KMS-11 (cell line): Measurements from ENCODE around the gene FAS.

ENCODE experiments used
- H2AFZ ChIP-seq: fragments of 200-600 bp; sonication (generic); 2 replicates; pipeline ENCODE4 v1.6.1; 2016; ENCODE audit warnings: antibody characterized with exemption, mixed run types, low read depth
- H3K27ac ChIP-seq: fragments of 200-600 bp; sonication (generic); 2 replicates; pipeline ENCODE4 v1.6.1; 2016; ENCODE audit warnings: mild to moderate bottlenecking, mixed run types
- H3K27me3 ChIP-seq: fragments of 200-600 bp; sonication (generic); 2 replicates; pipeline ENCODE4 v1.6.1; 2017; ENCODE audit warnings: mild to moderate bottlenecking, low read depth, mixed run types, moderate library complexity; ENCODE audit not compliant: insufficient read depth
- H3K36me3 ChIP-seq: fragments of 200-600 bp; sonication (generic); 2 replicates; pipeline ENCODE4 v1.6.1; 2017; ENCODE audit warnings: mild to moderate bottlenecking, mixed run types; ENCODE audit not compliant: insufficient read depth
- H3K4me1 ChIP-seq: fragments of 200-600 bp; sonication (generic); 2 replicates; pipeline ENCODE4 v1.6.1; 2016; ENCODE audit warnings: mild to moderate bottlenecking, low read depth, mixed run types; ENCODE audit not compliant: poor library complexity, severe bottlenecking
- H3K4me2 ChIP-seq: fragments of 200-600 bp; sonication (generic); 2 replicates; pipeline ENCODE4 v1.7.0; 2016; ENCODE audit warnings: mild to moderate bottlenecking, mixed run types
- H3K4me3 ChIP-seq: fragments of 200-600 bp; sonication (generic); IDR thresholded peaks from 2 replicates; pipeline ENCODE4 v1.6.1; 2017; ENCODE audit warnings: low read depth, low read length, mixed read lengths; ENCODE audit not compliant: insufficient read depth
- H3K79me2 ChIP-seq: fragments of 200-600 bp; sonication (generic); 2 replicates; pipeline ENCODE4 v1.6.1; 2016; ENCODE audit warnings: low read depth, mixed run types; ENCODE audit not compliant: insufficient read depth
- H3K9ac ChIP-seq: fragments of 200-600 bp; sonication (generic); 2 replicates; pipeline ENCODE4 v1.6.1; 2016; ENCODE audit warnings: mild to moderate bottlenecking, mixed run types
- H4K20me1 ChIP-seq: fragments of 200-600 bp; sonication (generic); 2 replicates; pipeline ENCODE4 v1.6.1; 2016; ENCODE audit warnings: mild to moderate bottlenecking, mixed run types; ENCODE audit not compliant: insufficient read depth
- TF ChIP-seq, protein P1 (sequence below): fragments of 200-600 bp; sonication (generic); conservative IDR thresholded peaks from 2 replicates; pipeline ENCODE4 v1.6.1; 2017; ENCODE audit warnings: low read depth, mild to moderate bottlenecking, antibody characterized with exemption, low read length, moderate library complexity, mixed read lengths

The FAS gene

DNA sequence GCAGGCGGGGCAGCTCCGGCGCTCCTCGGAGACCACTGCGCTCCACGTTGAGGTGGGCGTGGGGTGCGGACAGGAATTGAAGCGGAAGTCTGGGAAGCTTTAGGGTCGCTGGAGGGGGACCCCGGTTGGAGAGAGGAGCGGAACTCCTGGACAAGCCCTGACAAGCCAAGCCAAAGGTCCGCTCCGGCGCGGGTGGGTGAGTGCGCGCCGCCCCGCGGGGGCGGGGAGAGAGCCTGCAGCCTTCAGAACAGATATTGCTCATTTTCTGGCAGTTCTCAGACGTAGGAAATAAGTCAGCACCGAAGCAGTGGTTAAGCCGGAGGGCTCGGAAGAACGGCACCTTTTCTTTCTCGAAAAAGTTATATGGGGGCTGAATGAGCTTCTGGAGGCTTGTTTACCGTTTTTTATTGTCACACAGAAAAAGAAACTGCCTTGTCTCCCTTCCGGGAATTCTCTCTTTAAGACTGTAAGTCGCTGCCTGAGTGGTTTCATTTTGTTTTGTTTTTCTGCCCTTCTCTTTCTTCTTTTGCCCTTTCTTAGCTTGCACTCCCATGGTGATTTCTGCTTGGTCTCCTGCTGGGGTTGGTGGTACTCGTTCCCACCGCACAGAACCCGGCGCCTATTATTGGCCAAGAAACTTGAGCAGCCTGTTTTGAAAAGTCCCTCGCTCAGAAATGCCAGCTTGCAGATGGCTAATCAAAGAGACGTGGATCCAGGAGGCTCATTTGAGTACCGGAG, 732 bp downstream of the FAS start:
- Histone ChIP-seq H3K4me2 (peak overlapping the region; percentile 89), H3K27ac (peak overlapping the region; percentile 94), H3K4me1 (peaks cover 67% of the 10 kb centered on the region), H3K79me2 (peaks cover 60% of the 10 kb centered on the region), H3K27me3 (no peaks in the 10 kb centered on the region), H2AFZ (peak overlapping the region; percentile 68), H3K9ac (peak overlapping the region; percentile 98), H3K36me3 (no peaks in the 10 kb centered on the region), H3K4me3 (no peak overlapping the region), H4K20me1 (no peaks in the 10 kb centered on the region)
- TF ChIP-seq, protein P1, sequence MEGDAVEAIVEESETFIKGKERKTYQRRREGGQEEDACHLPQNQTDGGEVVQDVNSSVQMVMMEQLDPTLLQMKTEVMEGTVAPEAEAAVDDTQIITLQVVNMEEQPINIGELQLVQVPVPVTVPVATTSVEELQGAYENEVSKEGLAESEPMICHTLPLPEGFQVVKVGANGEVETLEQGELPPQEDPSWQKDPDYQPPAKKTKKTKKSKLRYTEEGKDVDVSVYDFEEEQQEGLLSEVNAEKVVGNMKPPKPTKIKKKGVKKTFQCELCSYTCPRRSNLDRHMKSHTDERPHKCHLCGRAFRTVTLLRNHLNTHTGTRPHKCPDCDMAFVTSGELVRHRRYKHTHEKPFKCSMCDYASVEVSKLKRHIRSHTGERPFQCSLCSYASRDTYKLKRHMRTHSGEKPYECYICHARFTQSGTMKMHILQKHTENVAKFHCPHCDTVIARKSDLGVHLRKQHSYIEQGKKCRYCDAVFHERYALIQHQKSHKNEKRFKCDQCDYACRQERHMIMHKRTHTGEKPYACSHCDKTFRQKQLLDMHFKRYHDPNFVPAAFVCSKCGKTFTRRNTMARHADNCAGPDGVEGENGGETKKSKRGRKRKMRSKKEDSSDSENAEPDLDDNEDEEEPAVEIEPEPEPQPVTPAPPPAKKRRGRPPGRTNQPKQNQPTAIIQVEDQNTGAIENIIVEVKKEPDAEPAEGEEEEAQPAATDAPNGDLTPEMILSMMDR = no peak; the same call in 1 of the 2 replicates

GRCh38 chr10:88991899-88992320, 1.3 kb downstream of the FAS start:
- Histone ChIP-seq H2AFZ (peak overlapping the region; percentile 7; the same call in 1 of the 2 replicates), H3K9ac (peak overlapping the region; percentile 98), H3K4me1 (peaks cover 67% of the 10 kb centered on the region), H3K27ac (peak overlapping the region; percentile 94), H3K36me3 (no peaks in the 10 kb centered on the region), H3K79me2 (peaks cover 66% of the 10 kb centered on the region), H3K27me3 (no peaks in the 10 kb centered on the region), H3K4me3 (no peak overlapping the region), H3K4me2 (peak overlapping the region; percentile 89), H4K20me1 (no peaks in the 10 kb centered on the region)
- TF ChIP-seq, protein P1 = no peak

DNA sequence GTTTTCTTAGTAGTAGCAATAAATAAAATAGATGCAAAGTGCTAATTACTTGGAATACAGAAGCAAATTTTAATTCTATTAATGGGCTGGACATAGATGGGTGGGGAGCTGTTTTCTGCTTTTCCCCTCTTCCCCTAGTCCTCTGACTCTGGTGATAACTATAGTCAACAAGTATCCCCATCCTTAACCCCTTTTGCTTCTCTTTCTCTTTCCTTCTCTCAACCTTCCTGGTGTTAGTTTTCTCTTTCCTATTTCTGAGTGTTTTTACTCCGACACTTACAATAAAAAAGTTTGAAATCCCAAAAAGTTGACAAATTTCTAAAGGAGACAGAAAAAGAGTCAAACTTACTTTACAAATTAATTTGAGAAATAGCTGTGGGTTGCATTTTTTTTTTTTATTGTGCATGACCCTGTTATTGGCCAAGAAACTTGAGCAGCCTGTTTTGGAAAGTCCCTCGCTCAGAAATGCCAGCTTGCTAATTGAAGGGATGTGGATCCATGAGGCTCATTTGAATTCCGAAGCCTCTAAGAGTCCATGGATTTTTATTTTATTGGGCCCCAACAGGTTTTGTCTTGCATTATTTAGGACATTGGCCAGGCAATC, 2.4 kb downstream of the FAS start:
- TF ChIP-seq, protein P1 = no peak

DNA sequence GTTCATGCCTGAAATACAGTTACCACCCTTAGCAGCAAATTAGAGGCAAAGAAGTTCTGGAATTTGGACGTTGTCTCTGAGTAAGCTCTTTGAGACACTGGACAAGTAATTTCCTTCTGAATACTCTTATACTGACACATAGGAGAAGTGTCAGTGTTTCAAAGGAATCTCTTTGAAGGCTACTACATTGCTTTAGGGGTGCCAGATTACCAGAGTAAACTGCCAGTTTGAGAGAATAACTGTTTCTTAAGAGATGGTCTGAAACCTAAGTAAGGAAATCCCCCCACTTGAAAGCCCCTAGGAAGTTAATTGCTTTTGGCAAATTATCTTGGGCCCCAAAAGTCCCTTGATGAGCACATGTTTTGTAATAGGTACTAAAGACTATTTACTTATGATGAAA, 3.4 kb downstream of the FAS start:
- Histone ChIP-seq H3K36me3 (no peaks in the 10 kb centered on the region), H3K4me3 (no peak overlapping the region), H3K79me2 (peaks cover 87% of the 10 kb centered on the region), H3K27me3 (no peaks in the 10 kb centered on the region), H3K9ac (peak overlapping the region; percentile 98), H3K27ac (peak overlapping the region; percentile 94), H3K4me2 (peak overlapping the region; percentile 89), H4K20me1 (no peaks in the 10 kb centered on the region; the same call in 1 of the 2 replicates), H2AFZ (no peak overlapping the region), H3K4me1 (peaks cover 67% of the 10 kb centered on the region)
- TF ChIP-seq, protein P1 = no peak

More for the DNA sequence above, 2.4 kb downstream of the FAS start:
- H3K4me1 ChIP-seq = peaks cover 67% of the 10 kb centered on the region
- H4K20me1 ChIP-seq = no peaks in the 10 kb centered on the region; the same call in 1 of the 2 replicates
- H3K79me2 ChIP-seq = peaks cover 77% of the 10 kb centered on the region
- no peak overlapping the region for H2AFZ ChIP-seq
- H3K27ac ChIP-seq = peak overlapping the region; percentile 94
- no peaks in the 10 kb centered on the region for H3K36me3 ChIP-seq
- peak overlapping the region; percentile 98 for H3K9ac ChIP-seq
- H3K27me3 ChIP-seq = no peaks in the 10 kb centered on the region
- H3K4me3 ChIP-seq = no peak overlapping the region
- H3K4me2 ChIP-seq = peak overlapping the region; percentile 89
